Natural killer cell (primary cell): Measurements from ENCODE around the gene PTCD3. TPM values are rescaled to one million over a fixed set of nuclear protein-coding genes. Genes with fewer than 3 reads are reported as not detected.

ENCODE experiments used
- ATAC-seq, 3 donors: fragments of 150-1000 bp in 2 of 3; fragments of 200-7000 bp in 1 of 3; cut with Tn5 transposase; 1 replicate in 1 of 3; 2 replicates in 2 of 3; pipeline ENCODE4 v1.10.0; 2021; ENCODE audit warnings: mild to moderate bottlenecking in 2 of 3, moderate library complexity in 2 of 3
- DNase-seq, 2 donors: peaks; one replicate each; pipeline versions ENCODE4 v3.0.0 to v3.0.0-alpha.2; 2013 to 2021; ENCODE audit warnings: mixed read lengths in 1 of 2
- H3K27ac ChIP-seq: one replicate; pipeline ENCODE4 v1.5.1; 2013; ENCODE audit warnings: mild to moderate bottlenecking, low read length
- H3K27me3 ChIP-seq: one replicate; pipeline ENCODE4 v1.6.1; 2013; ENCODE audit warnings: low read length; ENCODE audit not compliant: control insufficient read depth, insufficient read depth
- H3K36me3 ChIP-seq: one replicate; pipeline ENCODE4 v1.6.1; 2013; ENCODE audit warnings: low read length; ENCODE audit not compliant: control insufficient read depth, insufficient read depth
- H3K4me1 ChIP-seq: one replicate; pipeline ENCODE4 v1.6.1; 2013; ENCODE audit warnings: low read length; ENCODE audit not compliant: control insufficient read depth, insufficient read depth
- H3K4me3 ChIP-seq: one replicate; pipeline ENCODE4 v1.5.1; 2013; ENCODE audit warnings: low read length
- H3K9me3 ChIP-seq: one replicate; pipeline ENCODE4 v1.6.1; 2013; ENCODE audit warnings: low read length; ENCODE audit not compliant: control insufficient read depth, insufficient read depth
- H3K27ac Mint-ChIP-seq, 2 donors: one replicate each; pipeline ENCODE4 v1.8.0; 2022; ENCODE audit warnings: mild to moderate bottlenecking in 2 of 2, mixed read lengths in 2 of 2, moderate library complexity in 1 of 2
- H3K27me3 Mint-ChIP-seq, 2 donors: one replicate each; pipeline ENCODE4 v1.8.0; 2022; ENCODE audit warnings: low read depth in 2 of 2, mixed read lengths in 2 of 2
- H3K36me3 Mint-ChIP-seq: one replicate; pipeline ENCODE4 v1.8.0; 2022; ENCODE audit warnings: mixed read lengths
- H3K4me1 Mint-ChIP-seq, 2 donors: one replicate each; pipeline ENCODE4 v1.8.0; 2022; ENCODE audit warnings: mixed read lengths in 2 of 2
- H3K4me3 Mint-ChIP-seq: one replicate; pipeline ENCODE4 v1.8.0; 2022; ENCODE audit warnings: mild to moderate bottlenecking, moderate library complexity, mixed read lengths
- H3K9me3 Mint-ChIP-seq, 2 donors: one replicate each; pipeline ENCODE4 v1.8.0; 2022; ENCODE audit warnings: mixed read lengths in 2 of 2
- WGBS: methylation state at CpG from one replicate; pipeline ENCODE4 v1.1.7; 2013; ENCODE audit warnings: missing lambda C conversion rate; ENCODE audit not compliant: insufficient coverage; 5-methylcytosine and 5-hydroxymethylcytosine counted together
- intact Hi-C: fragments of 100-400 bp; cut with micrococcal nuclease; formaldehyde crosslinking; loops from one replicate; pipeline ENCODE4 v1.14.2; 2022
- total RNA-seq, 4 donors: library from RNA; stranded (reverse); fragments of 120-200 nt in 1 of 4; gene quantifications; one replicate each; pipeline versions ENCODE4 v1.2.3 to v1.2.4, GENCODE V29; 2013 to 2022
- TF ChIP-seq, protein P1 (sequence below): fragments of 200-600 bp; IDR thresholded peaks from one replicate; pipeline ENCODE4 v1.8.0; 2022; ENCODE audit warnings: antibody characterized with exemption

The PTCD3 gene
- total RNA-seq, 3 donors from 2014 or later (not counting 1 experiment from before 2014, with no cell fraction given), result 115 to 146 (median 128) TPM

DNA sequence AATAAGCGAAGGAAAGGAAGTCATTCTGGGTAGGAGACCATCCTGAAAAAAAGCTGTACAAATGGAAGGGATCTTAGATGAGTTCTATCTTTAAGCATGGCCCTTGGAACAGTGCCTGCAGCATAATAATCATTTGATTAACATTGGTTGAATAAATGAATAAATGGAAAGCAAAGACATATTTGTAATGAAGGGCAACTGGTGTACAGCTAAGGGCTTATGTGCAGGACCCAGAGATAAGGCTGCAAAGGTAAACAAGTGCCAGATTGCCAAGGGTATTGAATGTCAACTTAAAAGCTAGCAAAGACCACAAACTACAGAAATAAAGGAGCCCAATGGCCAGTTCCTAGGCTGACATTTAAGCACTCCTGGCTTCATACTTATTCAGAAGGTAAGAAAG lies 69.8 kb downstream of the PTCD3 start:
- H3K27ac ChIP-seq, result no peak overlapping the region
- no peaks in the 10 kb centered on the region for H3K9me3 Mint-ChIP-seq
- peak overlapping the region; percentile 8 to 15 for H3K27ac Mint-ChIP-seq
- DNase-seq, result no peak
- TF ChIP-seq, protein P1, sequence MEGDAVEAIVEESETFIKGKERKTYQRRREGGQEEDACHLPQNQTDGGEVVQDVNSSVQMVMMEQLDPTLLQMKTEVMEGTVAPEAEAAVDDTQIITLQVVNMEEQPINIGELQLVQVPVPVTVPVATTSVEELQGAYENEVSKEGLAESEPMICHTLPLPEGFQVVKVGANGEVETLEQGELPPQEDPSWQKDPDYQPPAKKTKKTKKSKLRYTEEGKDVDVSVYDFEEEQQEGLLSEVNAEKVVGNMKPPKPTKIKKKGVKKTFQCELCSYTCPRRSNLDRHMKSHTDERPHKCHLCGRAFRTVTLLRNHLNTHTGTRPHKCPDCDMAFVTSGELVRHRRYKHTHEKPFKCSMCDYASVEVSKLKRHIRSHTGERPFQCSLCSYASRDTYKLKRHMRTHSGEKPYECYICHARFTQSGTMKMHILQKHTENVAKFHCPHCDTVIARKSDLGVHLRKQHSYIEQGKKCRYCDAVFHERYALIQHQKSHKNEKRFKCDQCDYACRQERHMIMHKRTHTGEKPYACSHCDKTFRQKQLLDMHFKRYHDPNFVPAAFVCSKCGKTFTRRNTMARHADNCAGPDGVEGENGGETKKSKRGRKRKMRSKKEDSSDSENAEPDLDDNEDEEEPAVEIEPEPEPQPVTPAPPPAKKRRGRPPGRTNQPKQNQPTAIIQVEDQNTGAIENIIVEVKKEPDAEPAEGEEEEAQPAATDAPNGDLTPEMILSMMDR, result no peak
- no peak for ATAC-seq
- 83% methylated on average over 1 of the region's 1 CpG for WGBS
- no peaks in the 10 kb centered on the region for H3K27me3 ChIP-seq
- no peaks in the 10 kb centered on the region for H3K36me3 Mint-ChIP-seq
- no peak overlapping the region for H3K4me3 ChIP-seq
- H3K36me3 ChIP-seq, result peaks cover 61% of the 10 kb centered on the region
- H3K4me3 Mint-ChIP-seq, result no peak overlapping the region
- peaks cover 17 to 22% of the 10 kb centered on the region in 2 donors for H3K4me1 Mint-ChIP-seq
- no peaks in the 10 kb centered on the region for H3K27me3 Mint-ChIP-seq
- no peaks in the 10 kb centered on the region for H3K4me1 ChIP-seq
- no peaks in the 10 kb centered on the region for H3K9me3 ChIP-seq
- intact Hi-C loops, result no loop called here

DNA sequence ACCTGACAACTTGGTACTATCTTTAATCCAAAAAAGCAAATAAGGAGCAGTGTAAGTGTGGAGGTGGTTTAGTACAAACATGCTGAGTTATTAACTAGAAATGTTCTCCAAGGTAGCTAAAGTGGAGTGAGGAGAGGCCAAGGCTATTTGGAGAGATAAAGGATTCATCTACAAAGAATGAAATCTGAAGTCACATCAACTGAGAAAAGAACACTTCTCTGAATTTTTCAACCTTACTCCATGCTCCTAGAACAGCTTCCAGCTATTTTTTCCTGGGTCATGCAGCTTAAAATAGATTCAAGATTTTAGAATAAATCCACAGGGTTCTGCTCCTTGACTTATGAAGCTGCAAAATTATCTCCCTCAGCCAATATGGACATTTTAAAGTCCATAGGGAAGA lies 70.6 kb downstream of the PTCD3 start:
- H3K9me3 Mint-ChIP-seq, result no peaks in the 10 kb centered on the region
- Histone ChIP-seq H3K27ac (no peak overlapping the region), H3K36me3 (peaks cover 59% of the 10 kb centered on the region), H3K4me3 (no peak overlapping the region), H3K4me1 (no peaks in the 10 kb centered on the region), H3K9me3 (no peaks in the 10 kb centered on the region), H3K27me3 (no peaks in the 10 kb centered on the region)
- no peak overlapping the region for H3K4me3 Mint-ChIP-seq
- intact Hi-C loops, result no loop called here
- TF ChIP-seq, protein P1, result no peak
- DNase-seq (no peak), ATAC-seq (no peak)
- no peaks in the 10 kb centered on the region for H3K36me3 Mint-ChIP-seq
- H3K4me1 Mint-ChIP-seq, result peaks cover 17 to 22% of the 10 kb centered on the region in 2 donors
- H3K27me3 Mint-ChIP-seq, result no peaks in the 10 kb centered on the region
- peak overlapping the region in 1 of 2 donors; percentile 8 for H3K27ac Mint-ChIP-seq

DNA sequence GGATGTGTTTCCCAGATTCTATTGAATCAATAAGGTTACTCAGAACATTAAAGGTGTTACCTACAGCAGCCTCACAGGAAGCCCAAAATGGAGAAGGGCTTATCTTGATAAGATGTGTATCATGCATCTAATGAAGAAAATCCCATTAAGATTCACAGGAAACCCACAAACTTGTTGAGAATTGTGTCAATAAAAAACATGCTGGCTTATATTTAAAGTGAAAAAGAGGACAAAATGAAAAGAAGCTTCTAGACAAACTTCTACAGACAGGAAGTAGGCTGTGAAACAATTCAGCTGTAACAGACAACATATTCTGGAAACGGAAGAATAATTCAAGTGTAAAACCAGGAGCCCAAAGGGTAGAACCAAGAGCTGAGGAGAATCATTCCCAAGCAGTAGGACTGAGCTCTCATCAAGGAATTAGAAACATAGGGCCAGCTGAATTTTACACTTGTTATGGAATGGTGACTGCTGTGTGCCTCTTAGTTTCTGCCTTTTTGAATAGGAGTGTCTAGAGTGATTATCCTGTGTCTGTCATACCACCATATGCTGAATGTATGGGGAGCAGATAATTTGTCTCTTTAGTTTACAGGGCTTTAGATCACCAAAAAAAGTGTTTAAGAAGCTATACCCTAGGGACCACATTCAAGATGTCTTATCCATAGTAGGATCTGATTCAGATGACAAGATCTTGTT lies 79.6 kb downstream of the PTCD3 start:
- Mint-ChIP-seq H3K4me1 (peaks cover 48% of the 10 kb centered on the region in 2 donors), H3K4me3 (peak overlapping the region; percentile 78), H3K36me3 (no peaks in the 10 kb centered on the region), H3K27ac (peak overlapping the region; percentile 94 to 95), H3K9me3 (no peaks in the 10 kb centered on the region), H3K27me3 (no peaks in the 10 kb centered on the region)
- TF ChIP-seq, protein P1, result no peak
- H3K4me1 ChIP-seq, result peaks cover 21% of the 10 kb centered on the region
- H3K27me3 ChIP-seq, result no peaks in the 10 kb centered on the region
- H3K4me3 ChIP-seq, result no peak overlapping the region
- DNase-seq (peak in 1 of 2 donors; percentile 67), ATAC-seq (peak; percentile 68 to 75 (median 69))
- peaks cover 12% of the 10 kb centered on the region for H3K36me3 ChIP-seq
- peak overlapping the region; percentile 78 for H3K27ac ChIP-seq
- no peaks in the 10 kb centered on the region for H3K9me3 ChIP-seq
- WGBS, result 7% methylated on average over 1 of the region's 1 CpG
- intact Hi-C loops, result no loop called here

DNA sequence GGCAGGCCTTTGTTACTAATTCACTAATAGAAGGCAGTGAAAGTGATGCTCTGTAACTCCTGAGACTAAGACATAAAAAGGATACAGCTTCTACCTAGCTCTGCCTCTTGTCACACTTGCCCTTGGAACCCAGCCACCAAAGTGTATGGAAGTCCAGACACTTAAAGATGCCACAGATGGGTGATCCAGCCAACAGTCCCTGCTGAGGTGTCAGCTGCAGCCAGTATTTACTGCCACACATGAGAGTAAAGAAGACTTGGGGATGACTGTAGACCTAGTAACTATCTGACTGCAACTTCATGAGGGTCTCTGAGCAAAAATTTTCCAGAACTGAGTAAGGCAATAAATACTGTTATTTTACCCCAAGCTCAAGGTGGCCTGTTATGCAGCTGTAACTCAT lies 80.4 kb downstream of the PTCD3 start:
- Mint-ChIP-seq H3K4me1 (peaks cover 48 to 51% of the 10 kb centered on the region in 2 donors), H3K4me3 (peak overlapping the region; percentile 78), H3K27ac (peak overlapping the region; percentile 94 to 95), H3K9me3 (no peaks in the 10 kb centered on the region), H3K27me3 (no peaks in the 10 kb centered on the region), H3K36me3 (no peaks in the 10 kb centered on the region)
- Histone ChIP-seq H3K27me3 (no peaks in the 10 kb centered on the region), H3K4me3 (no peak overlapping the region), H3K36me3 (peaks cover 7% of the 10 kb centered on the region), H3K27ac (peak overlapping the region; percentile 78), H3K9me3 (no peaks in the 10 kb centered on the region), H3K4me1 (peaks cover 21% of the 10 kb centered on the region)
- ATAC-seq (peak in 1 of 3 donors; percentile 13), DNase-seq (peak in 1 of 2 donors; percentile 25)
- TF ChIP-seq, protein P1, result no peak
- intact Hi-C loops, result no loop called here
